ENCODE data around the gene NFATC4. TPM values are rescaled to one million over a fixed set of nuclear protein-coding genes. Genes with fewer than 3 reads are reported as not detected.

NFATC4 gene
- polyA plus RNA-seq, 1 donor from 2014 or later: 0.22 TPM

DNA sequence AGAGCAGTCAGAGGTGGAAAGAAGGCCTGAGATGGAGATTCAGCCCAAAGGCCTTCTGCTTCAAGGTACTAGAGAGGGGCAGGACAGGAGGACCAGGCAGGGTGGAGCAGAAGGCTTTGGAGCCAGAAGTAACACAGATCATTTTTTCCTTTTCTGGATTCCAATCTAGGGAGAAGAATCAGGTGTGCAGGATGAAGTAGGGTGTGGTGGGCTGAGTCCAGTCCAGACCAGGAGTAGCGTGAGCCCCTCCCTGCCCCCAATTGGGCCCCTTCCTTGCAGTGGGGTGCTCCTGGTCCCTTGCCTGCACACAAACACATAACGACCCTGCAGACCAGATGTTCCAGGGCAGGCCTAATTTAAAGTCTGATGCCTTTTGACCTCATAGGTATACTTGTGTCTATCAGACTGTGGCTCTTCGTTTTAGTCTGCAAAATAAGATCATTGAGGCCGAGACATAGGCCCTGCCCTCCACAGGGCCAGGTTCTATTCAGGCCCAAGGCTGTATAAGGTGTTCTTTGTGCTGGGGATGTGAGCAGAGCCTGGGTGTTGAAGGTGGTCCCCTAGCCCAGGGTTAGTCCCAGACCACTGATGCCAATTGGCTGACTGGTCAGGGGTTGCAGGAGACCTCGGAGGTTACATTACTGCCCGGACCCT is 29.8 kb downstream of the NFATC4 start:
- H3K27ac ChIP-seq (ENCODE audit: low read length): no peak overlapping the region

DNA sequence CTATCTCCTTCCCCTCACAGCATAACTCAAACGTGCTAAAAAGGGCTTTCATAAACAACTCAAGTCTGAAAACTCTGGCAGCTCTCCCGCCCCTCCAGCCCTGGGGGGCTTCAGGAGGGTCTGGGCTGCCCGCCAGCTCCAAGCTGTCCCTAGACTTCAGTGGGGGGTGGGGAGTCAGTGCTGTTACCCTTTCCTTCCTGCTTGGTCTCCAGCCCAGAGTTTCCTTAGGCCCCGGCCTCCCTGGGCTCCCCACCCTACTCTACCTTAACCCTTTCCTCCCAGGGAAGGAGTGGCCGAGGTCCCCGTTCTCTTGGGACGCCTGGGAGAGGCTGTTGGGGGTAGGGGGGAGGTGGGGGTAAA is 30.3 kb downstream of the NFATC4 start:
- Histone ChIP-seq H3K27me3 (ENCODE audit: insufficient read depth, low read depth, low read length) (peaks cover 3% of the 10 kb centered on the region), H2AFZ (ENCODE audit: low read depth, low read length) (no peak overlapping the region), H3K4me3 (ENCODE audit: low read length) (peak overlapping the region; percentile 82), H3K27ac (ENCODE audit: low read length) (no peak overlapping the region), H3K4me2 (ENCODE audit: low read length) (no peak overlapping the region), H3F3A (ENCODE audit: insufficient read depth, low read length, poor library complexity, severe bottlenecking) (no peaks in the 10 kb centered on the region), H3K9ac (ENCODE audit: low read length) (no peak overlapping the region), H3K9me2 (ENCODE audit: insufficient read depth, low read length) (no peaks in the 10 kb centered on the region), H3K36me3 (ENCODE audit: insufficient read depth, low read length) (no peaks in the 10 kb centered on the region), H3K9me3 (ENCODE audit: low read length) (no peaks in the 10 kb centered on the region), H3K79me2 (replicated peaks; ENCODE audit: insufficient read depth, low read length) (peaks cover 11% of the 10 kb centered on the region), H4K20me1 (ENCODE audit: insufficient read depth) (no peaks in the 10 kb centered on the region)
- TF ChIP-seq EZH2 (IDR thresholded peaks at IDR 0.05; ENCODE audit: borderline replicate concordance, insufficient read depth, low read length, poor library complexity, severe bottlenecking): no peak
- no peak for TF ChIP-seq SMC3 (conservative IDR thresholded peaks at IDR 0.05; ENCODE audit: poor library complexity)
- no peak for TF ChIP-seq TAF1 (IDR thresholded peaks at IDR 0.05; ENCODE audit: low read depth)
- no peak for TF ChIP-seq RAD21 (conservative IDR thresholded peaks at IDR 0.05)
- no peak for TF ChIP-seq EP300 (conservative IDR thresholded peaks at IDR 0.05; ENCODE audit: poor library complexity, severe bottlenecking)
- TF ChIP-seq, protein P1, sequence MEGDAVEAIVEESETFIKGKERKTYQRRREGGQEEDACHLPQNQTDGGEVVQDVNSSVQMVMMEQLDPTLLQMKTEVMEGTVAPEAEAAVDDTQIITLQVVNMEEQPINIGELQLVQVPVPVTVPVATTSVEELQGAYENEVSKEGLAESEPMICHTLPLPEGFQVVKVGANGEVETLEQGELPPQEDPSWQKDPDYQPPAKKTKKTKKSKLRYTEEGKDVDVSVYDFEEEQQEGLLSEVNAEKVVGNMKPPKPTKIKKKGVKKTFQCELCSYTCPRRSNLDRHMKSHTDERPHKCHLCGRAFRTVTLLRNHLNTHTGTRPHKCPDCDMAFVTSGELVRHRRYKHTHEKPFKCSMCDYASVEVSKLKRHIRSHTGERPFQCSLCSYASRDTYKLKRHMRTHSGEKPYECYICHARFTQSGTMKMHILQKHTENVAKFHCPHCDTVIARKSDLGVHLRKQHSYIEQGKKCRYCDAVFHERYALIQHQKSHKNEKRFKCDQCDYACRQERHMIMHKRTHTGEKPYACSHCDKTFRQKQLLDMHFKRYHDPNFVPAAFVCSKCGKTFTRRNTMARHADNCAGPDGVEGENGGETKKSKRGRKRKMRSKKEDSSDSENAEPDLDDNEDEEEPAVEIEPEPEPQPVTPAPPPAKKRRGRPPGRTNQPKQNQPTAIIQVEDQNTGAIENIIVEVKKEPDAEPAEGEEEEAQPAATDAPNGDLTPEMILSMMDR (IDR thresholded peaks at IDR 0.05; ENCODE audit: poor library complexity, severe bottlenecking): no peak
- no peak for TF ChIP-seq MXI1 (conservative IDR thresholded peaks at IDR 0.05; ENCODE audit: poor library complexity, severe bottlenecking)
- no peak for TF ChIP-seq POLR2AphosphoS5 (IDR thresholded peaks at IDR 0.05)
- TF ChIP-seq, protein P2, sequence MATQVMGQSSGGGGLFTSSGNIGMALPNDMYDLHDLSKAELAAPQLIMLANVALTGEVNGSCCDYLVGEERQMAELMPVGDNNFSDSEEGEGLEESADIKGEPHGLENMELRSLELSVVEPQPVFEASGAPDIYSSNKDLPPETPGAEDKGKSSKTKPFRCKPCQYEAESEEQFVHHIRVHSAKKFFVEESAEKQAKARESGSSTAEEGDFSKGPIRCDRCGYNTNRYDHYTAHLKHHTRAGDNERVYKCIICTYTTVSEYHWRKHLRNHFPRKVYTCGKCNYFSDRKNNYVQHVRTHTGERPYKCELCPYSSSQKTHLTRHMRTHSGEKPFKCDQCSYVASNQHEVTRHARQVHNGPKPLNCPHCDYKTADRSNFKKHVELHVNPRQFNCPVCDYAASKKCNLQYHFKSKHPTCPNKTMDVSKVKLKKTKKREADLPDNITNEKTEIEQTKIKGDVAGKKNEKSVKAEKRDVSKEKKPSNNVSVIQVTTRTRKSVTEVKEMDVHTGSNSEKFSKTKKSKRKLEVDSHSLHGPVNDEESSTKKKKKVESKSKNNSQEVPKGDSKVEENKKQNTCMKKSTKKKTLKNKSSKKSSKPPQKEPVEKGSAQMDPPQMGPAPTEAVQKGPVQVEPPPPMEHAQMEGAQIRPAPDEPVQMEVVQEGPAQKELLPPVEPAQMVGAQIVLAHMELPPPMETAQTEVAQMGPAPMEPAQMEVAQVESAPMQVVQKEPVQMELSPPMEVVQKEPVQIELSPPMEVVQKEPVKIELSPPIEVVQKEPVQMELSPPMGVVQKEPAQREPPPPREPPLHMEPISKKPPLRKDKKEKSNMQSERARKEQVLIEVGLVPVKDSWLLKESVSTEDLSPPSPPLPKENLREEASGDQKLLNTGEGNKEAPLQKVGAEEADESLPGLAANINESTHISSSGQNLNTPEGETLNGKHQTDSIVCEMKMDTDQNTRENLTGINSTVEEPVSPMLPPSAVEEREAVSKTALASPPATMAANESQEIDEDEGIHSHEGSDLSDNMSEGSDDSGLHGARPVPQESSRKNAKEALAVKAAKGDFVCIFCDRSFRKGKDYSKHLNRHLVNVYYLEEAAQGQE (IDR thresholded peaks at IDR 0.05; ENCODE audit: borderline replicate concordance): no peak

More for the DNA sequence above, 29.8 kb downstream of the NFATC4 start:
- H3F3A ChIP-seq (ENCODE audit: insufficient read depth, low read length, poor library complexity, severe bottlenecking): no peaks in the 10 kb centered on the region
- H4K20me1 ChIP-seq (ENCODE audit: insufficient read depth): no peaks in the 10 kb centered on the region
- H3K4me2 ChIP-seq (ENCODE audit: low read length): no peak overlapping the region
- no peak overlapping the region for H2AFZ ChIP-seq (ENCODE audit: low read depth, low read length)
- no peaks in the 10 kb centered on the region for H3K9me3 ChIP-seq (ENCODE audit: low read length)
- no peaks in the 10 kb centered on the region for H3K36me3 ChIP-seq (ENCODE audit: insufficient read depth, low read length)
- H3K79me2 ChIP-seq (replicated peaks; ENCODE audit: insufficient read depth, low read length): peaks cover 11% of the 10 kb centered on the region
- TF ChIP-seq EP300 (conservative IDR thresholded peaks at IDR 0.05; ENCODE audit: poor library complexity, severe bottlenecking) (no peak), RAD21 (conservative IDR thresholded peaks at IDR 0.05) (no peak), SMC3 (conservative IDR thresholded peaks at IDR 0.05; ENCODE audit: poor library complexity) (no peak), MXI1 (conservative IDR thresholded peaks at IDR 0.05; ENCODE audit: poor library complexity, severe bottlenecking) (no peak), POLR2AphosphoS5 (IDR thresholded peaks at IDR 0.05) (no peak), TAF1 (IDR thresholded peaks at IDR 0.05; ENCODE audit: low read depth) (no peak), EZH2 (IDR thresholded peaks at IDR 0.05; ENCODE audit: borderline replicate concordance, insufficient read depth, low read length, poor library complexity, severe bottlenecking) (no peak)
- TF ChIP-seq, protein P1 (IDR thresholded peaks at IDR 0.05; ENCODE audit: poor library complexity, severe bottlenecking): no peak
- TF ChIP-seq, protein P2 (IDR thresholded peaks at IDR 0.05; ENCODE audit: borderline replicate concordance): no peak
- H3K4me3 ChIP-seq (ENCODE audit: low read length): no peak overlapping the region
- no peak overlapping the region for H3K9ac ChIP-seq (ENCODE audit: low read length)
- H3K27me3 ChIP-seq (ENCODE audit: insufficient read depth, low read depth, low read length): peaks cover 3% of the 10 kb centered on the region
- no peaks in the 10 kb centered on the region for H3K9me2 ChIP-seq (ENCODE audit: insufficient read depth, low read length)

All from neural cell (in vitro differentiated cells).